ENCODE data around the gene FBXW2.

Gene FBXW2

GRCh38 chr9:120714088-120714845 is 78.9 kb downstream of the FBXW2 start, which contains the start of gene MEGF9:
Gene MEGF9 (minus strand): TSS chr9:120714470. CDS start chr9:120714358, 112 bp downstream.
- Histone ChIP-seq H3K27me3 (ENCODE audit: insufficient read depth, low read length) (peaks cover 41% of the 10 kb centered on the region), H3K4me3 (ENCODE audit: low read length) (peak within 1 kb of the TSS; percentile 67), H3K27ac (ENCODE audit: low read depth, low read length) (peak within 1 kb of the TSS; percentile 14), H3K9ac (ENCODE audit: low read depth, low read length) (peak within 1 kb of the TSS; percentile 79), H3K4me1 (ENCODE audit: insufficient read depth, low read length) (no peaks in the 10 kb centered on the region; the same call in 1 of the 2 replicates), H3K36me3 (ENCODE audit: insufficient read depth, low read length) (no peaks in the 10 kb centered on the region), H3K9me3 (ENCODE audit: insufficient read depth, low read depth, low read length) (no peaks in the 10 kb centered on the region)
- WGBS = under 1% methylated on average over 102 of the region's 102 CpGs

GRCh38 chr9:120713257-120714087 is 79.7 kb downstream of the FBXW2 start:
- Histone ChIP-seq H3K9ac (ENCODE audit: low read depth, low read length) (no peak overlapping the region), H3K4me3 (ENCODE audit: low read length) (peak overlapping the region; percentile 67), H3K36me3 (ENCODE audit: insufficient read depth, low read length) (no peaks in the 10 kb centered on the region), H3K4me1 (ENCODE audit: insufficient read depth, low read length) (no peaks in the 10 kb centered on the region; the same call in 1 of the 2 replicates), H3K27ac (ENCODE audit: low read depth, low read length) (no peak overlapping the region), H3K9me3 (ENCODE audit: insufficient read depth, low read depth, low read length) (no peaks in the 10 kb centered on the region), H3K27me3 (ENCODE audit: insufficient read depth, low read length) (peaks cover 41% of the 10 kb centered on the region)
- WGBS = 6% methylated on average over 50 of the region's 50 CpGs

GRCh38 chr9:120712539-120713031 is 80.6 kb downstream of the FBXW2 start:
- peaks cover 41% of the 10 kb centered on the region for H3K27me3 ChIP-seq (ENCODE audit: insufficient read depth, low read length)
- no peaks in the 10 kb centered on the region for H3K36me3 ChIP-seq (ENCODE audit: insufficient read depth, low read length)
- no peaks in the 10 kb centered on the region for H3K9me3 ChIP-seq (ENCODE audit: insufficient read depth, low read depth, low read length)
- H3K4me1 ChIP-seq (ENCODE audit: insufficient read depth, low read length) = no peaks in the 10 kb centered on the region; the same call in 1 of the 2 replicates
- H3K9ac ChIP-seq (ENCODE audit: low read depth, low read length) = no peak overlapping the region
- H3K27ac ChIP-seq (ENCODE audit: low read depth, low read length) = no peak overlapping the region
- H3K4me3 ChIP-seq (ENCODE audit: low read length) = peak overlapping the region; percentile 67; the same call in 1 of the 2 replicates
- WGBS = 83% methylated on average over 4 of the region's 4 CpGs

GRCh38 chr9:120711841-120712538 is 81.2 kb downstream of the FBXW2 start:
- Histone ChIP-seq H3K9ac (ENCODE audit: low read depth, low read length) (no peak overlapping the region), H3K9me3 (ENCODE audit: insufficient read depth, low read depth, low read length) (no peaks in the 10 kb centered on the region), H3K4me1 (ENCODE audit: insufficient read depth, low read length) (no peaks in the 10 kb centered on the region; the same call in 1 of the 2 replicates), H3K27ac (ENCODE audit: low read depth, low read length) (no peak overlapping the region), H3K4me3 (ENCODE audit: low read length) (no peak overlapping the region), H3K27me3 (ENCODE audit: insufficient read depth, low read length) (peaks cover 42% of the 10 kb centered on the region), H3K36me3 (ENCODE audit: insufficient read depth, low read length) (no peaks in the 10 kb centered on the region)
- WGBS = 92% methylated on average over 5 of the region's 5 CpGs

GRCh38 chr9:120711354-120711753 is 81.9 kb downstream of the FBXW2 start:
- Histone ChIP-seq H3K4me3 (ENCODE audit: low read length) (no peak overlapping the region), H3K27me3 (ENCODE audit: insufficient read depth, low read length) (peaks cover 45% of the 10 kb centered on the region), H3K9me3 (ENCODE audit: insufficient read depth, low read depth, low read length) (no peaks in the 10 kb centered on the region), H3K27ac (ENCODE audit: low read depth, low read length) (no peak overlapping the region), H3K9ac (ENCODE audit: low read depth, low read length) (no peak overlapping the region), H3K36me3 (ENCODE audit: insufficient read depth, low read length) (no peaks in the 10 kb centered on the region), H3K4me1 (ENCODE audit: insufficient read depth, low read length) (no peaks in the 10 kb centered on the region; the same call in 1 of the 2 replicates)

GRCh38 chr9:120710110-120710981 is 82.9 kb downstream of the FBXW2 start:
- H3K27ac ChIP-seq (ENCODE audit: low read depth, low read length) = no peak overlapping the region
- no peak overlapping the region for H3K4me3 ChIP-seq (ENCODE audit: low read length)
- 83% methylated on average over 7 of the region's 10 CpGs for WGBS
- H3K9ac ChIP-seq (ENCODE audit: low read depth, low read length) = no peak overlapping the region
- H3K27me3 ChIP-seq (ENCODE audit: insufficient read depth, low read length) = peaks cover 47% of the 10 kb centered on the region
- H3K9me3 ChIP-seq (ENCODE audit: insufficient read depth, low read depth, low read length) = no peaks in the 10 kb centered on the region
- H3K36me3 ChIP-seq (ENCODE audit: insufficient read depth, low read length) = no peaks in the 10 kb centered on the region
- H3K4me1 ChIP-seq (ENCODE audit: insufficient read depth, low read length) = no peaks in the 10 kb centered on the region; the same call in 1 of the 2 replicates

- no peak overlapping the region for H3K27ac ChIP-seq (ENCODE audit: low read depth, low read length)
- WGBS = 89% methylated on average over 6 of the region's 6 CpGs
- no peaks in the 10 kb centered on the region; the same call in 1 of the 2 replicates for H3K4me1 ChIP-seq (ENCODE audit: insufficient read depth, low read length)
Observed at GRCh38 chr9:120708526-120709224, 84.5 kb downstream of the FBXW2 start.

GRCh38 chr9:120707170-120707569 is 86.0 kb downstream of the FBXW2 start:
- Histone ChIP-seq H3K4me1 (ENCODE audit: insufficient read depth, low read length) (no peaks in the 10 kb centered on the region), H3K36me3 (ENCODE audit: insufficient read depth, low read length) (no peaks in the 10 kb centered on the region), H3K27me3 (ENCODE audit: insufficient read depth, low read length) (peaks cover 28% of the 10 kb centered on the region), H3K27ac (ENCODE audit: low read depth, low read length) (no peak overlapping the region), H3K9me3 (ENCODE audit: insufficient read depth, low read depth, low read length) (no peaks in the 10 kb centered on the region), H3K4me3 (ENCODE audit: low read length) (no peak overlapping the region), H3K9ac (ENCODE audit: low read depth, low read length) (no peak overlapping the region)
- 90% methylated on average over 1 of the region's 2 CpGs for WGBS

More at GRCh38 chr9:120708526-120709224, 84.5 kb downstream of the FBXW2 start:
- Histone ChIP-seq H3K27me3 (ENCODE audit: insufficient read depth, low read length) (peaks cover 40% of the 10 kb centered on the region), H3K36me3 (ENCODE audit: insufficient read depth, low read length) (no peaks in the 10 kb centered on the region), H3K4me3 (ENCODE audit: low read length) (no peak overlapping the region), H3K9me3 (ENCODE audit: insufficient read depth, low read depth, low read length) (no peaks in the 10 kb centered on the region), H3K9ac (ENCODE audit: low read depth, low read length) (no peak overlapping the region)
